ENCODE measurements around the gene B3GAT2.
A peak's percentile ranks its signal among the peaks of the same experiment; 100 is the strongest.
"Not testable (repeated sequence)": the region's sequence is repeated elsewhere in the genome, so short reads cannot be mapped to it uniquely, and the experiment has no call there.

B3GAT2 gene, protein sequence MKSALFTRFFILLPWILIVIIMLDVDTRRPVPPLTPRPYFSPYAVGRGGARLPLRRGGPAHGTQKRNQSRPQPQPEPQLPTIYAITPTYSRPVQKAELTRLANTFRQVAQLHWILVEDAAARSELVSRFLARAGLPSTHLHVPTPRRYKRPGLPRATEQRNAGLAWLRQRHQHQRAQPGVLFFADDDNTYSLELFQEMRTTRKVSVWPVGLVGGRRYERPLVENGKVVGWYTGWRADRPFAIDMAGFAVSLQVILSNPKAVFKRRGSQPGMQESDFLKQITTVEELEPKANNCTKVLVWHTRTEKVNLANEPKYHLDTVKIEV

DNA sequence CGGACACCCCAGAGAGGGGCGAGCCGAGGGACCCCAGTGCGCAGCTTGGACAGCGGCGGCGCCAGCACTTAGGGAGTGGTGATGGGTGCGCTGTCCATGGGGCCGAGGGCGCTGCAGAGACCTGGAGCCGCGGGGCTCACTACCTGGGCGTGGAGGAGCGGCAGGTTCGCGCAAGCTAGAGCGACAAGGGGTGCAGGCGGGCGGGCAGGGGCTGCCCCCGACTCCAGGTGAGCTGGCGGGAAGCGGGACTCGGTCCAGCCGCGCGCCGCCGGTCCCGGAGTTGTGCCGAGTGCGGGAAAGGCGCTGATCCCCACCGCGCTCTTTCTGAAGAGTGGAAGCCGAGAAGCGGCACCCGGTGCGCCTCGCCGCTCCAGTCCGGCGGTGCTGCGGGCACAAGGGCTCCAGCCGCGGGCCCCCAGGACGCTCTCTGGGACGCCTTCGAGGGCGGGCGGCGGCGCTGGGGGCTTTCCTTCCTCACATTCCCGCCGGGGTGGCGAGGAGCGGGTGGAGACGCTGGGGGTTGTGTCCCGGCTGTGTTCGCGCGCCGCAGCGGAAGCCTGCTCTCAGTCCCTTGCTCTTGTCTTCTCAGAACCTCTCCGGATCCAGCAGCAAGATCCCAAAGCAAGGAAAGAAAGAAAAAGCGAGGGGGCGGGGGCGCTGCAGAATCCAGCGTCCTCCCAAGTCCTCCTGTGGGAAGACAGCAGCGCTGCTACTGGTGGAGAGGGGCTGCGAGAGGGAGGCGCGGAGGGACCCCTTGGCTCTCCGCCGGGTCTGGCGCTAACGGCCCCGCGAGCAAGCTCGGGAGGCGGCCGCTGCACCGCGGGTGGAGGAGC lies at the start of gene B3GAT2:
B3GAT2 (minus strand) TSS at position 610 of the 833 bp plus-strand sequence. CDS start 631 bp downstream, outside the sequence.
- DNase-seq (ENCODE audit: low read depth) = peak; percentile 2

DNA sequence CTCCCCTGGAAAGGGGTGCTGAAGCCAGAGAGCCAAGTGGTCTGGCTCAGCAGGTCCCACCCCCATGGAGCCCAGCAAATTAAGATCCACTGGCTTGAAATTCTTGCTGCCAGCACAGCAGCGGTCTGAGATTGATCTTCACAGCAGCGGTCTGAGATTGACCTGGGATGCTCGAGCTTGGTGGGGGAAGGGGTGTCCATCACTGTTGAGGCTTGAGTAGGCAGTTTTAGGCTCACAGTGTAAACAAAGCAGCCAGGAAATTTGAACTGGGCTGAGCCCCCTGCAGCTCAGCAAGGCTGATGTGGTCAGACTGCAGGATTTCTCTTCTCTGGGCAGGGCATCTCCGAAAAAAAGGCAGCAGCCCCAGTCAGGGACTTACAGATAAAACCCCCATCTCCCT lies 41.3 kb upstream of the B3GAT2 start:
- DNase-seq (ENCODE audit: low read depth) = no peak

DNA sequence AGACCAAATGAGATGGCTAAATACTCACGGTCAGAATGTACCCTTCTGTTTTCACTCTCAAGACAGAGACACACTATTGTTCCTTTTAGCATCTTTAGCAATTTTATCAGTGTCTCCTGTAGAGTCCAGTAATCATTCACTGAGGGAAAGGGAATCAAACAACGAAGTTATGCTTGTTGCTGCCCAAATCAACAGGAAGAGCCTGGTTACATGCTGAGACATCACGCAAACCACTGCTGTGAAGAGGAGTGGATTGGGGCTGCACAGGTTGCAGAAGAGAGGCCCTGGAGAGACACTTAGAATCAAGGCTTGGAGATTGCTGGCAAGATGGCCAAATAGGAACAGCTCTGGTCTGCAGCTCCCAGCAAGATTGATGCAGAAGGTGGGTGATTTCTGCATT lies 40.5 kb upstream of the B3GAT2 start:
- DNase-seq (ENCODE audit: low read depth) = no peak

DNA sequence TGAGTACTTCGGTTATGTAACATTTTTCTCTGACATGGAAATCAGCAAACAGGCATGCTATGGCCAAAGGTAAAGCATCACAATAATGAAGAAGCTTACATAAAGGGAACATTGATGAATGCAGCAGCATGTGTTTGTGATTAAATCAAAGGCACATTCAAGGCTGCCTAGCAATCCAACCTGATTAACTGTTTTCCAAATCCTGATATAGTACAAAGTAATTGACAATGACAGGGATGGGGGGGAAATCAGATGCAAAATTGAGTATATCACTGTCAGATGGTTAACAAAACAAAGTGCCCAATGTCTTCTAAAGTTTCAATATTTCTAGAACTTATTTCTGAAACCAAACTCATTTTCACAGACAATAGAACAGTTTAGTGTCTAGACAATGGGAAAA lies 39.2 kb upstream of the B3GAT2 start:
- DNase-seq (ENCODE audit: low read depth) = no peak

DNA sequence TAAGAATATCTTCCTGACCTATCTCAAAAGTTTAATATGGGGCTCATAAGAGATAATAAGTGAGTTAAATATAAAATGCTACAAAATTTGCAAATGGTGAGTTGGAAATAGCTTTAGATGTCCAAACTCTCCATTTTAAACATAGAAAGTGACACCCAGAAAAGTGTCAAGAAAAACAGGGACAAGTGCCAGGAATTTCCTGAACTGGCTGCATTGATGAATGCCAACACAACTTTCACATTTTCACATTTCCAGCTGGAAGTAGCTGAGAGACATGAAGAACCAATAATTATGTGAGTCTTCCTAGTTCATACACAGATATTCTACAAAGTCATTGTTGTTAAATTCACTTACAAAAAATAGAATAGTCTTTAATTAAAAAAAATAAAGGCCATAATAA lies 38.6 kb upstream of the B3GAT2 start:
- DNase-seq (ENCODE audit: low read depth) = no peak

DNA sequence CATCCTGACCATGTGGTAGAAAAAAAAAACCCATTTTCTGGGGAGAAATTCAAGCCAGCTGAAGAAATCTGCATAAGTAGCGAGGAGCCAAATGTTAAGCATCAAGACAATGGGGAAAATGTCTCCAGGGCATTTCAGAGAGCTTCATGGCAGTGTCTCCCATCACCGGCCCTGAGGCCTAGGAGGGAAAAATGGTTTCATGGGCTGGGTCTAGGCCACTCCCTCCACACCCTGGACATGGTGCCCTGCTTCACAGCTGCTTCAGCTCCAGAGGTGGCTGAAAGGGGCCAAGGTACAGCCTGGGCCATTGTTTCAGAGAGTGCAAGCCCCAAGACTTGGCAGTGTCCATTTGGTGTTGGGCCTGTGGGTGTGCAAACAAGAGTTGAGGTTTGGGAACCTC lies 34.4 kb upstream of the B3GAT2 start:
- no peak for DNase-seq (ENCODE audit: low read depth)

DNA sequence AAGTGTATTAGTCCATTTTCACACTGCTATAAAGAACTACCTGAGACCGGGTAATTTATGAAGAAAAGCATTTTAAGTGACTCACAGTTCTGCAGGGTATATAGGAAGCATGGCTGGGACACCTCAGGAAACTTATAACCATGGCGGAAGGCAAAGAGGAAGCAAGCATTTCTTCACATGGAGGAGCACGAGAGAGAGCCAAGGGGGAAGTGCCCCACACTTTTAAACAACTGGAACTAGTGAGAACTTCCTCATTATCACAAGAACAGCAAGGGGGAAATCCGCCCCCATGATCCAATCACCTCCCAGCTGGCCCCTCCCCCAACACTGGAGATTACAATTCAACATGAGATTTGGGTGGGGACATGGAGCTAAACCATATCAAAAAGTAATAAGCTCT lies 28.3 kb upstream of the B3GAT2 start:
- no peak for DNase-seq (ENCODE audit: low read depth)

DNA sequence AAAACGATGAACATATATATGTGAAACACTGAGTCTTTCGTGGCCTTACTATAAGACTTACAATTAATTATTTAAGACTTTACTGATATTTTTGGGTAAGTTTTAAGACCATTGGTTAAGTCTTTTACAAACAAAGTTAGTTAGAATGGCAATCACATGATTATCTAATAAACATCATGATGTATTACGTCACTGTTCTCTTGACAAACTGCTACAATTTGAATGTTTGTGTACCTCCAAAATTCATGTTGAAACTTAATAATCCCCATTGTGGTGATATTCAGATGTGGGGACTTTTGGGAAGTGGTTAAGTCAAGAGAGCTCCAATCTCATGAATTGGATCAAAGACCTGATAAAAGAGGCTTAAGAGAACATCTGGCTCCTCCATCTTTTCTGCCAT lies 25.9 kb upstream of the B3GAT2 start:
- no peak for DNase-seq (ENCODE audit: low read depth)

DNA sequence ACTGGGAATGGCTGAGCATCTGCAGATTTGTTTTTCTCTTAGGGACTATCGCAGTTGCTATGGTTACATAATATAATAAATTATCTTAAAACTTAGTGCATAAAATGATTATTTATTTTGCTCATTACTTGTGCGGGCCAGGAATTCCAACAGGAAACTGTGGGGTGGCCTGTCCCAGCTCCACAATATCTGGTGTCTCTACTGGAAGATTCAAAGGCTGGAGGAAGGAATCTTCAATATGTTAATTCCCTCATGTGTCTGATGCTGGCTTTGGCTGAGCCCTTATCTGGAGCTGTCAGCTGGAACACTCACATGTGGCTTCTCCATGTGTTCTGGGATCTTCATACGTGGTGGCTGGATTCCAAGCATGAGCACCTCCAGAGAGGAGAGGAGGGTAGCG lies 23.9 kb upstream of the B3GAT2 start:
- DNase-seq (ENCODE audit: low read depth) = no peak

DNA sequence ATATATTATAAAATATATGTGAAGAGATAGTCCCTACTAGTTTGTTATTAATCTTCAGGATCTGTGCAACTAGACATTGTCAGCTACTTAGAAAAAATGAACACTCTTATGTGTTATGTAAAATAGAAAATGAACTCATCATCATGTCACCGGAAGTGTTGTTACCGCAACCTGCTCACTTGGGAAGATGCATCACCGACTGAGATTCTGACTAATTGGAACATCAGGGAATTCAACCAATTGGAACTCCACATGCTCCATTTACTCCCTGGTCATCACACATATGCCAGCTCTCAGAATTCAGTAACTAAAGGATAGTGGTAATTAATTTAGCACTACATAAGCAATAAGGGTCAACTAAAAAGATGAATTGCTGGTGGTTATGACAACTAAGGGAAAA lies 16.7 kb upstream of the B3GAT2 start:
- DNase-seq (ENCODE audit: low read depth) = no peak

DNA sequence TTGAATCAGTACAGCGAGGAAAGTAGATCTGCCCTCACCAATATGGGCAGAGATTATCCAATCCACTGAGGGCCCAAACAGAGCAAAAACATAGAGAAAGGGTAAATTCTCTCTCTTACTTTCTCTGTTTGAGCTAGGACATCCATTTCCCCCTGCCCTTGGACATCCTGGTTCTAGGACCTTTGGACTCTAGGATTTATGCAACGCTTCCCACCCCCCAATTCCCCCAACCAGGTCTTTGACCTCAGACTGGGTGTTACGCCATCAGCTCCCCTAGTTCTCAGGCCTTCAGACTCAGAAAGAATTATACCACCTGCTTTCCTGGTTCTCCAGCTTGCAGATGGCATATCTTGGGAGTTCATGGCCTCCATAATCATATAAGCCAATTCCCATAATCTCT lies 10.2 kb upstream of the B3GAT2 start:
- no peak for DNase-seq (ENCODE audit: low read depth)

DNA sequence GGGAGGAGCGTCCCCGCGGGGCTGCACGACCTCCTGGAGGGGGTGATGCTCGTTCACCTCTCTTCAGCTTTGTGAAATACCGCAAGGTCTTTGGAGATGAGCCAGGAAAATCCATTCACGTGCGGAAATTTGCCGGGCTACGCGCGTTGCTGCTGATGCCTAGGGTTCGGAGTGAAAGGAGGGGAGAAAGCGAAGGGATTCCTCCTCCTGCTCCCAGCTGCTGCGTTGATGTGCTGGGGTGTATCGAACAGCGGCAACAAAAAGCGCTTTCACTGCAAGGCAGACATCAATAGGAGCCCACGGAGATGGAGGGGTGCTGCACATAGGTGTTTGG lies 391 bp upstream of the B3GAT2 start:
- no peak for DNase-seq (ENCODE audit: low read depth)

DNA sequence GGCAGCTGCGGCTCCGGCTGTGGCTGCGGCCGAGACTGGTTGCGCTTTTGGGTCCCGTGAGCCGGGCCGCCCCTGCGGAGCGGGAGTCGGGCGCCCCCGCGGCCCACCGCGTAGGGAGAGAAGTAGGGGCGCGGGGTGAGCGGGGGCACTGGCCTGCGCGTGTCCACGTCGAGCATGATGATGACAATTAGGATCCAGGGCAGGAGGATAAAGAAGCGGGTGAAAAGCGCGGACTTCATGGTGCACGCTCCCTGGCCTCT lies 739 bp downstream of the B3GAT2 start:
- DNase-seq (ENCODE audit: low read depth) = no peak

DNA sequence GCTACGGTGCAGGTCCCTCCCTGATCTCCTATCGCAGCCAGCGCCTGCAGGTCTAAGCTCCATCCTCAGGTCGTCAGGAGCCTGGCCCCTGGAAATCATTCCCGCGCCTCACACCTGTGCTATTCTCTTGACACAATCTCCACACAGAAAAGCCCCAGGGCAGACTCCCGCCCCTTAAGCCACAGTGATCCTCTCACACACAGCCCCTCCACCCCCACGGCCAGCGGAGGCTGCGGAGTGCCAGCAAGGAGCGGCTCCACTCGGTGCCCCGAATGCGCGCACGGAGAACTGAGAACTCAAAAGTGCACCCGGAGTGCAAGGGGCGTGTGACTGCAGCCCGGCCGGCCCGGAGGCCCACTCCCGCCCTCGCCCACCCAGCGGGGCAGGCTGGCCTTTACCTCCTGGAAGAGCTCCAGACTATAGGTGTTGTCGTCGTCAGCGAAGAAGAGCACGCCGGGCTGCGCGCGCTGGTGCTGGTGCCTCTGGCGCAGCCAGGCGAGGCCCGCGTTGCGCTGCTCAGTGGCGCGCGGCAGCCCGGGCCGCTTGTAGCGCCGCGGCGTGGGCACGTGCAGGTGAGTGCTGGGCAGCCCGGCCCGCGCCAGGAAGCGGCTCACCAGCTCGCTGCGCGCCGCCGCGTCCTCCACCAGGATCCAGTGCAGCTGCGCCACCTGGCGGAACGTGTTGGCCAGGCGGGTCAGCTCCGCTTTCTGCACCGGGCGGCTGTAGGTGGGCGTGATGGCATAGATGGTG lies 1.2 kb downstream of the B3GAT2 start:
- peak; percentile 86 for DNase-seq (ENCODE audit: low read depth)

DNA sequence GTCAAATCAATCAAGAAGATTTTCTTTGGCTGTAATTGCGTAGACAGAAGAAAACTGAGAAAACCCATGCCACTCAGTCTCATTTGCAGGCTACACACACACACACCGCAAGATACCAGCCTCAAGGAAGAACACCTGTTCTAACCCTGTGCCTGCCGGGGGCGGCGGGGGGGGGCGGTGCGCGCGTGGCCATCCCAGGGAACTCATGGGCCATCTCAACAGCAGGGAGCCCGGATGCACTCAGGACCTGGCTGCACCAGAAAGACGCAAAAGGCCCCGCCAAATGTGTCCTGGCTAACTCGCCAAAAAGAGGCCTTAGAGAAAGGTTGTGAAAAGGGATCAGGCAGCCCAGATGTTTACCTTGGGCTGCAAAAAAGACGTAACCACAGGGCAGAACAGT lies 2.1 kb downstream of the B3GAT2 start:
- no peak for DNase-seq (ENCODE audit: low read depth)

DNA sequence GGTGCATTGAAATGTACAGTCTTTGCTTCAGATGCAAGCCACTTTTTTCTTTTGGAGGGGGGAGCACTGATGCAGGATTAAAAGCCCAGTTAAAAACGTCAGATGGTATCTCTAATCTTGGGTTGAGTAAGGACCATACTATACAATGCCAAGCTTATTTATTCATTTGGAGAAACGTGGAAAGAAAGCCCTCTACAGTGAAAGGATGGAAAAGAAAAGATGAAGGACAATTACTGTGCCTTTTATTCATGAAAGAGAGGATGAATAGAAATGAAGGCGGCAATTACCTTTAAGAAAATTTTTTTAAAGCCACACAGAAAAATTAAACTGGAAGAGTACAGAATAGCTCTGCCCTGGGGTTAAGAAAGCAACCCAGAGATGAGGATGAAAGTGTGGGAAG lies 2.7 kb downstream of the B3GAT2 start:
- DNase-seq (ENCODE audit: low read depth) = no peak

DNA sequence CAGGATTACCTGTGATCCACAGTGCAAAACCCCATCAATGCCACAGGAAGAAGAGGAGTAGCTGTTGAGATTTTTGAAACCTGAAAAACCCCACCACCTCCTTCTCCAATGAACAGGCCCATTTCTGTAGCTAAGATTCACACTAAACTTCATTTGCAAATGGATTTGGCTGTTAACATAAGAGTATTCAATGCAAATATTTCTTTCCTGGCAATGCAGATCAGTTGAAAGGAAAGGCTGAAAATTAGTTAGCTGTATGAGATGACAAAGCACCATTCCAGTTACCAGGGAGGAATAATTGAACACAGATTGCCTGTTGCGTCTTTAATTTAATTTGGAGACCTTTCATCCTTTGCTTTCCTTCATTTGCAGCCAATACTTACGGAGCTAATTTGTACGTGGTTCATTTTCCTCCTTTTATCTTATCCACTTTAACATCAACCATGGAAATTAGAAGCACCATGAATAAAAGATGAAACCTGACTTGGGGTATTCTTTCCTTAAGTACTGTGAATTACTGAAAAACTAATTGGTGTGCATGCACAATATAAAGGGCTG lies 4.2 kb downstream of the B3GAT2 start:
- DNase-seq (ENCODE audit: low read depth) = no peak

DNA sequence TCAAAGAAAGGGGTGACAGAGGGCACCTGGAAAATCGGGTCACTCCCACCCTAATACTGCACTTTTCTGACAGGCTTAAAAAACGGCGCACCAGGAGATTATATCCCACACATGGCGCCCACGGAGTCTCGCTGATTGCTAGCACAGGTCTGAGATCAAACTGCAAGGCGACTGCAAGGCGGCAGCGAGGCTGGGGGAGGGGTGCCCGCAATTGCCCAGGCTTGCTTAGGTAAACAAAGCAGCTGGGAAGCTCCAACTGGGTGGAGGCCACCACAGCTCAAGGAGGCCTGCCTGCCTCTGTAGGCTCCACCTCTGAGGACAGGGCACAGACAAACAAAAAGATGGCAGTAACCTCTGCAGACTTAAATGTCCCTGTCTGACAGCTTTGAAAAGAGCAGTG lies 12.5 kb downstream of the B3GAT2 start:
- not testable (repeated sequence) for DNase-seq (ENCODE audit: low read depth)

DNA sequence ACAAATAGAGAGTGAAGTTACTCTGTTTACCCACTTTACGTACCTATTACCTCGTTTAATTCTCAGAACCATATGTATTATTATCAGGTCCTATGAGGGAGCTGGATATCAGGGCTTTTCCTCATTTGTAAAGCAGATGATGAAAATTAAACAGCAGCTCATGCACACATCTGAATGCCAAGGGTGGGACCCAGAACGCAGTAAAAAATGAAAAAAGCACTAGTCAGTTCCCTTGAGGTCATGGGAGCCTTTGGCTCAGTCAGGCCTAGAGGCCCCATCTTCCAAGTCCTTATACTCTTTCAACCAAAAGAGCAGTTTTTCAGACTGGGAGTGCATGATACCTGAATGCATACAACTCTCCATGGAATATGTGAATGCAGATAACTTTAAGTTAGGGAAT lies 23.0 kb downstream of the B3GAT2 start:
- DNase-seq (ENCODE audit: low read depth) = no peak

DNA sequence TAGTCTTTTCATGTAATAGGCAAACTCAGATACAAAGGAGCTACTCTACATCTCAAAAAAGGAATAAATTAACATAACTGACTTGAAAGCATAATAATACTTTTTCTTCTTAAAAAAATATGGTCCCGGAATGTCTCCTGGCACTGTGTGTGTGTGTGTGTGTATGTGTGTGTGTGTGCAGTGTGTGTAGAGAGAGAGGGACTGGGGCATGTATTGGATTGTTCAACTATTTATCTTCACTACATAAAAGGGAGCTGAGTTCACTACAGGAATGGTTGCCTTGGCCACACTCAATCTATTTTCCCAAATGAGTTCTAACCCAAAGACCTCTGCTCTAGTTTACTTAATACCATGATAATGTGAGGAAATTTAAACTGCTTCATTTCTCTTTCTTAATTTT lies 51.1 kb downstream of the B3GAT2 start:
- no peak for DNase-seq (ENCODE audit: low read depth)

DNA sequence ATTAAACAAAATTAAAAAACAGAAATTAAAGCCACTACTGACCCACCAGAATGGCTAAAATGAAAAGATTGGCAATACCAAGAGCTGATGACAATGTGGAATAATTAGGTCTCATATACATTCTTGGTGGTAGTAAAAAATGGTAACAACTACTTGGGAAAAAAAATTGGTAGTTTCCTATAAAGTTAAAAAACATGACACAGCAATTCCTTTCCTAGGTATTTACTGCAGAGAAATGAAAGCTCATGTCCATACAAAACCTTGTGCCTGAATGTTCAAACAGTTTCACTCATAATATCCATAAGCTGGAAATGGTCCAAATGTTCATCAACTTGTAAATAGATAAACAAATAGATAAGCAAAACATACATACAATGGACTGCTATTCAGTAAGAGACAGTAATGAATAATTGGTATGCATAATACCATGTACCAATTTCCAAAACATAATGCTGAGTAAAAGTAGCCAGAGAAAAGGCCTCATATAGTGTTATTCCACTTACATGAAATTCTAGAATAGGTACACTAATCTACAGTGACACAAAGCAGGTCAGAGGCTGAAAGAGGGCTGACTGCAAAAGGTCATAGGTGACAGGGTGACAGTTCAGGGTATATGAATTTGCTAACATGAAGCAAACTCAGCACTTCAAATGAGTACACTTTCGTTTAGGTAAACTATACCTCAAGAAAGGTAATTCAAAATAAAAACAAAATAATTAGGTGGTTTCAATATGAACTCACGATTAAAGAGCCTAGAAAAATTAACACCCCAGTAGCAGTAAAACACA lies 53.0 kb downstream of the B3GAT2 start:
- no peak for DNase-seq (ENCODE audit: low read depth)

DNA sequence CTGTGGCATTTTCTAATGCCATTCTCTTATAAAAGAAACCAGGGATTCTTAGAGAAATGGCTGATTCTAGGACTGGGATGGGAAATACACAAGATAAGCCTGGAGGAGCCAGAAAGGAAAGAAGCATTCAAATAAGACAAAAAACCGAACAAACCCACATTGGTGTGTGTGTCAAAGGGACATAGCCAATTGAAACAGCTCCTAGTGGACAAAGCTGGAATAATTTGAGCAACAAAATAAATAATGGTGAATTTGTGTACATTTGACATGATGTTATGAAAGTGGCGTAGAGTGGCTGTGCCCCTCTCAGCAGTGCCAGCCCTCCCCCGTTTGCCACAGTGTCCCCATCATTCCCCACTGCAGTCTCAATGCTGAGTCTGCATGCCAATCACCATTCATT lies 55.5 kb downstream of the B3GAT2 start:
- no peak for DNase-seq (ENCODE audit: low read depth)

Data from activated T-cell treated with anti-CD3 and anti-CD28 coated beads for 48 hours (primary cell).